ENCODE measurements around the gene CUX1.
"Not testable (repeated sequence)": the region's sequence is repeated elsewhere in the genome, so short reads cannot be mapped to it uniquely, and the experiment has no call there.

The CUX1 gene

GRCh38 chr7:101783381-101784181 lies 33.8 kb upstream of the CUX1 start:
- FAIRE-seq, result no peak
- no peak for DNase-seq (ENCODE audit: insufficient read length)
- TF ChIP-seq TAF1 (IDR thresholded peaks at IDR 0.05; ENCODE audit: borderline replicate concordance, low read depth, low read length), result no peak
- no peak for TF ChIP-seq POLR2A (IDR thresholded peaks at IDR 0.05; ENCODE audit: low read depth, low read length)
- TF ChIP-seq POLR2AphosphoS5 (IDR thresholded peaks at IDR 0.05; ENCODE audit: low read depth, low read length), result no peak

- FAIRE-seq, result no peak
- TF ChIP-seq POLR2A (IDR thresholded peaks at IDR 0.05; ENCODE audit: low read depth, low read length) (no peak), TAF1 (IDR thresholded peaks at IDR 0.05; ENCODE audit: borderline replicate concordance, low read depth, low read length) (no peak), POLR2AphosphoS5 (IDR thresholded peaks at IDR 0.05; ENCODE audit: low read depth, low read length) (no peak)
- no peak for DNase-seq (ENCODE audit: insufficient read length)
Measured at GRCh38 chr7:101784292-101785127, 32.9 kb upstream of the CUX1 start.

- FAIRE-seq, result no peak
- no peak for DNase-seq (ENCODE audit: insufficient read length)
- TF ChIP-seq POLR2A (IDR thresholded peaks at IDR 0.05; ENCODE audit: low read depth, low read length) (no peak), TAF1 (IDR thresholded peaks at IDR 0.05; ENCODE audit: borderline replicate concordance, low read depth, low read length) (no peak), POLR2AphosphoS5 (IDR thresholded peaks at IDR 0.05; ENCODE audit: low read depth, low read length) (no peak)
Measured at GRCh38 chr7:101787864-101788263, 29.6 kb upstream of the CUX1 start.

GRCh38 chr7:101788517-101788916 lies 28.9 kb upstream of the CUX1 start:
- FAIRE-seq, result no peak

GRCh38 chr7:101790566-101791293 lies 26.7 kb upstream of the CUX1 start:
- TF ChIP-seq TAF1 (IDR thresholded peaks at IDR 0.05; ENCODE audit: borderline replicate concordance, low read depth, low read length) (no peak), POLR2A (IDR thresholded peaks at IDR 0.05; ENCODE audit: low read depth, low read length) (no peak), POLR2AphosphoS5 (IDR thresholded peaks at IDR 0.05; ENCODE audit: low read depth, low read length) (no peak)
- FAIRE-seq (no peak), DNase-seq (ENCODE audit: insufficient read length) (no peak)

More at GRCh38 chr7:101788517-101788916, 28.9 kb upstream of the CUX1 start:
- no peak for DNase-seq (ENCODE audit: insufficient read length)
- no peak for TF ChIP-seq POLR2A (IDR thresholded peaks at IDR 0.05; ENCODE audit: low read depth, low read length)
- TF ChIP-seq TAF1 (IDR thresholded peaks at IDR 0.05; ENCODE audit: borderline replicate concordance, low read depth, low read length), result no peak
- TF ChIP-seq POLR2AphosphoS5 (IDR thresholded peaks at IDR 0.05; ENCODE audit: low read depth, low read length), result no peak

- FAIRE-seq (no peak), DNase-seq (ENCODE audit: insufficient read length) (no peak)
- TF ChIP-seq TAF1 (IDR thresholded peaks at IDR 0.05; ENCODE audit: borderline replicate concordance, low read depth, low read length) (no peak), POLR2A (IDR thresholded peaks at IDR 0.05; ENCODE audit: low read depth, low read length) (no peak), POLR2AphosphoS5 (IDR thresholded peaks at IDR 0.05; ENCODE audit: low read depth, low read length) (no peak)
Measured at GRCh38 chr7:101792051-101792681, 25.3 kb upstream of the CUX1 start.

- not testable (repeated sequence) for FAIRE-seq
Measured at GRCh38 chr7:101792682-101793071, 24.7 kb upstream of the CUX1 start.

GRCh38 chr7:101795461-101795860 lies 22.0 kb upstream of the CUX1 start:
- FAIRE-seq (no peak), DNase-seq (ENCODE audit: insufficient read length) (no peak)
- TF ChIP-seq TAF1 (IDR thresholded peaks at IDR 0.05; ENCODE audit: borderline replicate concordance, low read depth, low read length) (no peak), POLR2A (IDR thresholded peaks at IDR 0.05; ENCODE audit: low read depth, low read length) (no peak), POLR2AphosphoS5 (IDR thresholded peaks at IDR 0.05; ENCODE audit: low read depth, low read length) (no peak)

More at GRCh38 chr7:101792682-101793071, 24.7 kb upstream of the CUX1 start:
- not testable (repeated sequence) for DNase-seq (ENCODE audit: insufficient read length)

- not testable (repeated sequence) for DNase-seq (ENCODE audit: insufficient read length); FAIRE-seq
Measured at GRCh38 chr7:101798173-101798572, 19.3 kb upstream of the CUX1 start.

GRCh38 chr7:101803203-101804087 lies 14.0 kb upstream of the CUX1 start:
- no peak for FAIRE-seq
- TF ChIP-seq POLR2A (IDR thresholded peaks at IDR 0.05; ENCODE audit: low read depth, low read length) (no peak), TAF1 (IDR thresholded peaks at IDR 0.05; ENCODE audit: borderline replicate concordance, low read depth, low read length) (no peak), POLR2AphosphoS5 (IDR thresholded peaks at IDR 0.05; ENCODE audit: low read depth, low read length) (no peak)
- DNase-seq (ENCODE audit: insufficient read length), result no peak

Data from GM12892 (cell line).